HTERT RPE-1 (cell line): ENCODE measurements around the gene CNTNAP5.

Experiments used
- in situ Hi-C: fragments of 300-500 bp; cut with MboI; formaldehyde crosslinking; loops from 4 replicates; pipeline ENCODE4 v1.14.3; 2020; ENCODE audit warnings: low sequenced_read_pairs

CNTNAP5 gene

DNA sequence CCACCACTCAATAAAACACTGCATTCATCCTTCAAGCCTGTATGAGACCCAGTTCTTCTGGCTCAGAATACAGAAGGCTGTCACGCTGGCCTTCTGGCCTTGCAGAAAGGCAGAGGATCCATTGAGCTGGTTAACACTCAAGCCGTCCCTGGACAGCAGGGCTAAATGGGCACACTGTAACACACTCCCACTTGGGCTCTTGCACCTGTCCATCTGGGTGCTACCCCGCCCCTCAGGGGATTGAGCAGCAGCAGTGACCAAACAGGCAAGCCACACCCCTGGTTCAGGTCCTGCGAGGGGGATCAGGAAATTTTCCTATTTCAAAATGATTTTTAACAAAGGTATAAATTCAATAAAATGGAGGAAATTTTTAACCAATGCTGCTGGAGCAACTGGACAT, 936.0 kb downstream of the CNTNAP5 start:
- in situ Hi-C loops, result no loop called here
